ENCODE results near the gene GLYAT. TPM values are rescaled to one million over a fixed set of nuclear protein-coding genes. Genes with fewer than 3 reads are reported as not detected.

GLYAT gene
- total RNA-seq, 4 donors from 2014 or later, result not detected

- no peak for DNase-seq
- in situ Hi-C loops (cut with MboI; ENCODE audit: low pct_ligation_motif_present in 1 of 4, low pct_unique_long_range_greater_than_20kb in 1 of 4, low sequenced_read_pairs in 3 of 4) (no loop called here), intact Hi-C loops (cut with DNase I; ENCODE audit: low total_unique reads) (no loop called here)
- Histone ChIP-seq H3K27ac (no peak overlapping the region), H3K4me1 (no peaks in the 10 kb centered on the region), H3K27me3 (no peaks in the 10 kb centered on the region), H3K9me3 (peaks cover 0 to 11% of the 10 kb centered on the region in 2 donors), H3K36me3 (no peaks in the 10 kb centered on the region), H3K4me3 (no peak overlapping the region)
- TF ChIP-seq EP300 (IDR thresholded peaks at IDR 0.05; ENCODE audit: low read depth) (no peak), POLR2AphosphoS5 (IDR thresholded peaks at IDR 0.05) (no peak), POLR2A (IDR thresholded peaks at IDR 0.05) (no peak)
- TF ChIP-seq, protein P1, sequence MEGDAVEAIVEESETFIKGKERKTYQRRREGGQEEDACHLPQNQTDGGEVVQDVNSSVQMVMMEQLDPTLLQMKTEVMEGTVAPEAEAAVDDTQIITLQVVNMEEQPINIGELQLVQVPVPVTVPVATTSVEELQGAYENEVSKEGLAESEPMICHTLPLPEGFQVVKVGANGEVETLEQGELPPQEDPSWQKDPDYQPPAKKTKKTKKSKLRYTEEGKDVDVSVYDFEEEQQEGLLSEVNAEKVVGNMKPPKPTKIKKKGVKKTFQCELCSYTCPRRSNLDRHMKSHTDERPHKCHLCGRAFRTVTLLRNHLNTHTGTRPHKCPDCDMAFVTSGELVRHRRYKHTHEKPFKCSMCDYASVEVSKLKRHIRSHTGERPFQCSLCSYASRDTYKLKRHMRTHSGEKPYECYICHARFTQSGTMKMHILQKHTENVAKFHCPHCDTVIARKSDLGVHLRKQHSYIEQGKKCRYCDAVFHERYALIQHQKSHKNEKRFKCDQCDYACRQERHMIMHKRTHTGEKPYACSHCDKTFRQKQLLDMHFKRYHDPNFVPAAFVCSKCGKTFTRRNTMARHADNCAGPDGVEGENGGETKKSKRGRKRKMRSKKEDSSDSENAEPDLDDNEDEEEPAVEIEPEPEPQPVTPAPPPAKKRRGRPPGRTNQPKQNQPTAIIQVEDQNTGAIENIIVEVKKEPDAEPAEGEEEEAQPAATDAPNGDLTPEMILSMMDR (IDR thresholded peaks at IDR 0.05), result no peak
- 69 to 74% methylated on average over 2 of the region's 2 CpGs for WGBS, 2 donors (ENCODE audit: low coverage in 1 of 2)
Observed at GRCh38 chr11:58742140-58742539, 10.4 kb upstream of the GLYAT start.

DNA sequence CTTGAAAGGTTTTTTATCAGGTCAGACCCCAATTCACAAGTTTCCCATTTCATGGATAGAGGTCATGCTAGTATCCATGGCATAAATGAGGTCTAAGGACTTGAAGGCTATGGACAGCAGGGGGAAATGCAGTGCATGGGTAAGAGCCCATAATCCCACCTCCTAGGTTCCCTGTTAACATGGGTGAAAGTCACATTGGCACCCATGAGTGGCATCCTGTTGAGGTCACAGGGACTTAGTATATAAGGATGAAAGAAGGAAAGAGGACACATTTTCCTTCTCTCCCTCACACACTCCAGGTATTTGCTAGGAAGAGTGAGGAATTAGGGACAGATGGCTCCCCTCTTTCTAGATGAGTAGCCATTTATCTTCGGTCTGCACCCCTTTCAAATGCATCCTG is 9.4 kb upstream of the GLYAT start:
- in situ Hi-C loops (cut with MboI; ENCODE audit: low pct_ligation_motif_present in 1 of 4, low pct_unique_long_range_greater_than_20kb in 1 of 4, low sequenced_read_pairs in 3 of 4), result no loop called here
- Histone ChIP-seq H3K27ac (no peak overlapping the region), H3K4me1 (no peaks in the 10 kb centered on the region), H3K36me3 (no peaks in the 10 kb centered on the region), H3K27me3 (no peaks in the 10 kb centered on the region), H3K4me3 (no peak overlapping the region), H3K9me3 (peaks cover 0 to 11% of the 10 kb centered on the region in 2 donors)
- TF ChIP-seq POLR2A (IDR thresholded peaks at IDR 0.05), result no peak
- TF ChIP-seq, protein P1 (IDR thresholded peaks at IDR 0.05), result no peak
- TF ChIP-seq EP300 (IDR thresholded peaks at IDR 0.05; ENCODE audit: low read depth), result no peak
- TF ChIP-seq POLR2AphosphoS5 (IDR thresholded peaks at IDR 0.05), result no peak
- intact Hi-C loops (cut with DNase I; ENCODE audit: low total_unique reads), result no loop called here
- no peak for DNase-seq
- WGBS, 2 donors (ENCODE audit: low coverage in 1 of 2), result 53 to 75% methylated on average over 1 of the region's 1 CpG

GRCh38 chr11:58740447-58740846 is 8.7 kb upstream of the GLYAT start:
- 86% methylated on average over 4 of the region's 4 CpGs; no CpG with 5 or more reads in 1 of the 2 donors for WGBS, 2 donors (ENCODE audit: low coverage in 1 of 2)
- intact Hi-C loops (cut with DNase I; ENCODE audit: low total_unique reads), result no loop called here
- H3K36me3 ChIP-seq, result no peaks in the 10 kb centered on the region
- DNase-seq, result no peak
- H3K4me3 ChIP-seq, result no peak overlapping the region
- no peak overlapping the region for H3K27ac ChIP-seq
- TF ChIP-seq POLR2AphosphoS5 (IDR thresholded peaks at IDR 0.05), result no peak
- peaks cover 0 to 11% of the 10 kb centered on the region in 2 donors for H3K9me3 ChIP-seq
- H3K27me3 ChIP-seq, result no peaks in the 10 kb centered on the region
- in situ Hi-C loops (cut with MboI; ENCODE audit: low pct_ligation_motif_present in 1 of 4, low pct_unique_long_range_greater_than_20kb in 1 of 4, low sequenced_read_pairs in 3 of 4), result no loop called here
- no peaks in the 10 kb centered on the region for H3K4me1 ChIP-seq

DNA sequence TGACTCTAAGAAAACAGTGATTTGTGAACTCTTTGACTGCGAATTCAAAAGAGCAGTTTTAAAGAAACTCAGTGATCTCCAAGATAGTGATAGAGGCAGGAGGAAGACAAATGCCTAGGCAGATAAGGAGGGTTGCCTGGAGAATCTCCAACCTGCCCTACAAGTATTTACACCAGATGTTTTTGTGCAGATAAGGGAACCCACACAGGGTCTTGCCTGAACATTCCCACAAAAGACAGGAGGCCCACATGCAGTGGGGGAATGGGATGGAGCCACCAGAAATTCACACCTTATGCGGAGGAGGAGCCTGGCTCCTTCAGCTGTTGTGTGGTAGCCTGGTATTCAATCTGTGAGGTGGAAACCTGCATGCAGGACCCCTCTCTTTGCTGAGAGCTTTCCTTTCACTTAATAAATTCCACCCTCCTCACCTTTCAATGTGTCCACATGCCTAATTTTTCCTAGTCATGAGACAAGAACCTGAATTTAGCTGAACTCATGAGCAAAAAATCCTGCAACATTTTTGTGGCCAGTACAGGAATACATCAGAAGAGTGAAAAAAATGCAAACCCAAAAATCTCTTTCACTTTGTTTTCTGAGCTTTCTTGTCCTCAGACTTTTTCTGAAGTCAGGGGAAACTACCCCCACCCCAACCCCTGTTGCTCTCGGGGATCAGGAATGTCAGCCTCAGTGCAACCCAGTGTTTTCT is 8.1 kb upstream of the GLYAT start:
- intact Hi-C loops (cut with DNase I; ENCODE audit: low total_unique reads) (no loop called here), in situ Hi-C loops (cut with MboI; ENCODE audit: low pct_ligation_motif_present in 1 of 4, low pct_unique_long_range_greater_than_20kb in 1 of 4, low sequenced_read_pairs in 3 of 4) (no loop called here)
- no peaks in the 10 kb centered on the region for H3K27me3 ChIP-seq
- no peaks in the 10 kb centered on the region for H3K4me1 ChIP-seq
- DNase-seq, result no peak
- H3K36me3 ChIP-seq, result no peaks in the 10 kb centered on the region
- WGBS, 2 donors (ENCODE audit: low coverage in 1 of 2), result 90 to 91% methylated on average over 3 of the region's 3 CpGs
- H3K9me3 ChIP-seq, result peaks cover 0 to 11% of the 10 kb centered on the region in 2 donors
- no peak overlapping the region for H3K27ac ChIP-seq
- TF ChIP-seq POLR2AphosphoS5 (IDR thresholded peaks at IDR 0.05) (no peak), POLR2A (IDR thresholded peaks at IDR 0.05) (no peak), EP300 (IDR thresholded peaks at IDR 0.05; ENCODE audit: low read depth) (no peak)
- no peak overlapping the region for H3K4me3 ChIP-seq

DNA sequence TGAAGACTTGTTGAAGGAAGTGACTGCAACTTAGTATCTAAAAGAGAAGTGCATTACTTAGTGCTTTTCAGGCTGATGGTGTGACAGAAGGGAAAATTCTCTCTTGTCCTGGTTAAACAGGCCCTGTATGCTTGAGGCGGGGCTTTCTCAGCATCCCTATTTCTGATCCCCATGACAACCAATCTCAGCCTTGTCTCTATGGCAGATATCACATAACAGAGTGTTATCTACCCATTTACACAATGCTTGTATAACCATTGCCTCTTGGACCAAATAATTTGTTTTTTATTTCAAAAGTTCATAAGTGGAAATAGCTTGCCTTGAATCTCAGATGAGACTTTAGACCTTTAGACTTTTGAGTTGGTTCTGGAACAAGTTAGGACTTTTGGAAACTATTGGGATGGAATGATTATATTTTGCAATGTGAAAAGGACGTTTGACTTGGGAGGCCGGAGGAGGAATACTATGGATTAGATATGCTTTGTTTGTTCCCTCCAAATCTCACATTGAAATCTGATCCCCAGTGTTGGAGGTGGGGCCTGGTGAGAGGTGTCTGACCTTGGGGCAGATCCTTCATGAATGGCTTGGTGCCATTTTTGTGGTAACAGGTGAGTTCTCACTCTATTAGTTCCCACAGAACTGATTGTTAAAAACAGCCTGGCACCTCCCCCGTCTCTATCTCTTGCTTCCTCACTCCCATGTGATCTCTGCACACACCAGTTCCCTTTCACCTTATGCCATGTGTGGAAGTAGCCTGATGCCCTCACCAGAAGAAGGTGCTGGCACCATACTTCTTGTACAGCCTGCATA is 3.1 kb upstream of the GLYAT start:
- no peaks in the 10 kb centered on the region for H3K36me3 ChIP-seq
- TF ChIP-seq POLR2A (IDR thresholded peaks at IDR 0.05), result no peak
- no peak for TF ChIP-seq POLR2AphosphoS5 (IDR thresholded peaks at IDR 0.05)
- TF ChIP-seq, protein P1 (IDR thresholded peaks at IDR 0.05), result no peak
- TF ChIP-seq EP300 (IDR thresholded peaks at IDR 0.05; ENCODE audit: low read depth), result no peak
- WGBS, 2 donors (ENCODE audit: low coverage in 1 of 2), result 72 to 82% methylated on average over 3 to 4 of the region's 4 CpGs
- DNase-seq, result no peak
- in situ Hi-C loops (cut with MboI; ENCODE audit: low pct_ligation_motif_present in 1 of 4, low pct_unique_long_range_greater_than_20kb in 1 of 4, low sequenced_read_pairs in 3 of 4), result no loop called here
- no peaks in the 10 kb centered on the region for H3K27me3 ChIP-seq
- no peak overlapping the region for H3K4me3 ChIP-seq
- no peaks in the 10 kb centered on the region for H3K9me3 ChIP-seq
- H3K27ac ChIP-seq, result no peak overlapping the region
- intact Hi-C loops (cut with DNase I; ENCODE audit: low total_unique reads), result no loop called here
- no peaks in the 10 kb centered on the region for H3K4me1 ChIP-seq
